HCT116 (cell line): ENCODE data around the gene KMT2B. TPM values are rescaled to one million over a fixed set of nuclear protein-coding genes. Genes with fewer than 3 reads are reported as not detected.

Experiments used
- ATAC-seq: fragments of 200-7000 bp; cut with Tn5 transposase; 2 replicates; pipeline ENCODE4 v1.9.1; 2020; ENCODE audit warnings: mild to moderate bottlenecking, moderate library complexity
- BruUV-seq: library from RNA; stranded (reverse); fragments of 400-500 nt; replicated peaks from 2 replicates; lab custom pipeline; 2021; lab: Mats Ljungman, UMichigan
- CTCF ChIA-PET: fragments of 300-600 bp; sonication (Branson Sonifier 250); formaldehyde crosslinking; loops from one replicate; lab custom pipeline; 2021; ENCODE audit warnings: antibody characterized with exemption; lab: Charles Lee
- POLR2A ChIA-PET: fragments of 300-600, 350-600 bp; sonication (Branson Sonifier 250); formaldehyde crosslinking; loops from one replicate; lab custom pipeline; 2021; ENCODE audit warnings: antibody characterized with exemption; lab: Charles Lee
- RAD21 ChIA-PET, 2 experiments: fragments of 300-600 bp; sonication (Branson Sonifier 250); formaldehyde crosslinking; loops; one replicate each; lab custom pipeline; 2023; ENCODE audit warnings: low total read pairs in 2 of 2; ENCODE audit not compliant: uncharacterized antibody in 2 of 2, unreplicated experiment in 2 of 2, low non-redundant PET in 1 of 2; lab: Charles Lee
- DNase-seq: peaks from one replicate; pipeline ENCODE4 v3.0.0-alpha.2; 2010; ENCODE audit warnings: low read depth, low spot score
- H2AFZ ChIP-seq: fragments of 200-600 bp; shearing (Covaris generic), sonication (generic); 2 replicates; pipeline ENCODE4 v1.6.1; 2017; ENCODE audit warnings: low read depth, mixed run types, mixed read lengths, antibody characterized with exemption, low read length; ENCODE audit not compliant: poor library complexity, severe bottlenecking
- H3K27ac ChIP-seq: 2 replicates; pipeline ENCODE4 v1.5.1; 2012; ENCODE audit warnings: low read depth, low read length
- H3K27me3 ChIP-seq: fragments of 200-600 bp; sonication (generic); 2 replicates; pipeline ENCODE4 v1.6.1; 2016; ENCODE audit warnings: mixed run types, low read length, mixed read lengths; ENCODE audit not compliant: insufficient read depth
- H3K36me3 ChIP-seq, 2 experiments: fragments of 200-500 bp in 1 of 2; fragments of 200-600 bp in 1 of 2; sonication (Bioruptor generic) in 1 of 2; sonication (generic) in 1 of 2; 2 replicates each; pipeline versions ENCODE4 v1.5.1 to v1.6.1; 2014 to 2016; ENCODE audit warnings: low read length in 2 of 2, inconsistent platforms in 1 of 2, mixed read lengths in 1 of 2, mixed run types in 1 of 2; ENCODE audit not compliant: insufficient read depth in 2 of 2, control insufficient read depth in 1 of 2
- H3K4me1 ChIP-seq, 2 experiments: fragments of 200-600 bp in 1 of 2; sonication (generic) in 1 of 2; 2 replicates each; pipeline versions ENCODE4 v1.5.1 to v1.6.1; 2012 to 2017; ENCODE audit warnings: low read length in 2 of 2, inconsistent platforms in 1 of 2, mild to moderate bottlenecking in 1 of 2, mixed read lengths in 1 of 2, mixed run types in 1 of 2, moderate library complexity in 1 of 2; ENCODE audit not compliant: insufficient read depth in 2 of 2, control insufficient read depth in 1 of 2
- H3K4me2 ChIP-seq: fragments of 200-600 bp; sonication (generic); 2 replicates; pipeline ENCODE4 v1.6.1; 2017; ENCODE audit warnings: mixed run types, low read length, mixed read lengths
- H3K4me3 ChIP-seq, 2 experiments: fragments of 200-600 bp in 1 of 2; sonication (generic) in 1 of 2; replicated peaks in 1 of 2; 2 replicates each; pipeline ENCODE4 v1.5.1; 2011 to 2016; ENCODE audit warnings: low read length in 2 of 2, control low read depth in 1 of 2, low read depth in 1 of 2, mild to moderate bottlenecking in 1 of 2, mixed read lengths in 1 of 2, mixed run types in 1 of 2
- H3K79me2 ChIP-seq: fragments of 200-600 bp; sonication (generic); 2 replicates; pipeline ENCODE4 v1.6.1; 2017; ENCODE audit warnings: mild to moderate bottlenecking, mixed run types, low read length, moderate library complexity, mixed read lengths; ENCODE audit not compliant: insufficient read depth
- H3K9ac ChIP-seq: fragments of 200-600 bp; sonication (generic); 2 replicates; pipeline ENCODE4 v1.6.1; 2016; ENCODE audit warnings: low read length, mixed read lengths
- H3K9me2 ChIP-seq: fragments of 200-600 bp; sonication (generic), shearing (Covaris generic); 2 replicates; pipeline ENCODE4 v1.6.1; 2017; ENCODE audit warnings: mixed run types, mild to moderate bottlenecking, moderate library complexity; ENCODE audit not compliant: insufficient read depth
- H3K9me3 ChIP-seq, 2 experiments: fragments of 200-500 bp in 1 of 2; fragments of 200-600 bp in 1 of 2; sonication (Bioruptor generic) in 1 of 2; sonication (generic) in 1 of 2; 2 replicates each; pipeline ENCODE4 v1.6.1; 2014 to 2017; ENCODE audit warnings: low read length in 2 of 2, mixed read lengths in 2 of 2, inconsistent platforms in 1 of 2, low read depth in 1 of 2, mild to moderate bottlenecking in 1 of 2, mixed run types in 1 of 2, moderate library complexity in 1 of 2; ENCODE audit not compliant: control insufficient read depth in 1 of 2, insufficient read depth in 1 of 2
- H4K20me1 ChIP-seq: fragments of 200-600 bp; sonication (generic), shearing (Covaris generic); 2 replicates; pipeline ENCODE4 v1.6.1; 2017; ENCODE audit warnings: mixed run types, mild to moderate bottlenecking, moderate library complexity; ENCODE audit not compliant: insufficient read depth
- CBX3 ChIP-seq: IDR thresholded peaks from 2 replicates; pipeline ENCODE4 v1.6.1; 2012; ENCODE audit warnings: low read depth
- CEBPB ChIP-seq: IDR thresholded peaks from 2 replicates; pipeline ENCODE4 v1.6.1; 2012; ENCODE audit warnings: low read depth
- ELF1 ChIP-seq: IDR thresholded peaks from 2 replicates; pipeline ENCODE4 v1.6.1; 2012; ENCODE audit warnings: low read depth, borderline replicate concordance
- EZH2 ChIP-seq: fragments of 200-600 bp; sonication (generic); IDR thresholded peaks from 2 replicates; pipeline ENCODE4 v1.6.1; 2017; ENCODE audit warnings: antibody characterized with exemption, mixed run types
- EZH2phosphoT487 ChIP-seq: fragments of 200-600 bp; IDR thresholded peaks from 2 replicates; pipeline ENCODE4 v1.6.1; 2018; ENCODE audit warnings: antibody characterized with exemption, borderline replicate concordance
- FOSL1 ChIP-seq: IDR thresholded peaks from 2 replicates; pipeline ENCODE4 v1.6.1; 2012; ENCODE audit warnings: low read depth
- JUND ChIP-seq: IDR thresholded peaks from 2 replicates; pipeline ENCODE4 v1.6.1; 2012
- POLR2A ChIP-seq: IDR thresholded peaks from 2 replicates; pipeline ENCODE4 v1.7.0; 2011; ENCODE audit warnings: borderline replicate concordance; ENCODE audit not compliant: insufficient read depth, insufficient read length; ENCODE audit errors: extremely low read depth
- ZFX ChIP-seq: fragments of 450-650 bp; IDR thresholded peaks from 2 replicates; pipeline ENCODE4 v1.6.1; 2017
- intact Hi-C: fragments of 100-400 bp; cut with micrococcal nuclease; formaldehyde crosslinking; loops from 2 replicates; pipeline ENCODE4 v1.10.0; 2022
- total RNA-seq: library from RNA; stranded (reverse); gene quantifications from one replicate; pipeline ENCODE4 v1.2.1, GENCODE V29; 2021; ENCODE audit not compliant: unreplicated experiment
- TF ChIP-seq, protein P1 (sequence below): IDR thresholded peaks from 2 replicates; pipeline ENCODE4 v1.6.1; 2011; ENCODE audit warnings: mild to moderate bottlenecking, low read length, moderate library complexity; ENCODE audit not compliant: insufficient replicate concordance; ENCODE audit errors: extremely low read depth
- TF ChIP-seq, protein P2 (sequence below), 3 experiments: fragments of 200-600 bp in 1 of 3; sonication (generic) in 1 of 3; IDR thresholded peaks in 2 of 3; conservative IDR thresholded peaks in 1 of 3; 2 replicates each; pipeline ENCODE4 v1.5.1; 2012 to 2017; ENCODE audit warnings: low read depth in 2 of 3, low read length in 2 of 3, antibody characterized with exemption in 1 of 3, borderline replicate concordance in 1 of 3, control low read depth in 1 of 3, mild to moderate bottlenecking in 1 of 3, mixed read lengths in 1 of 3, mixed run types in 1 of 3, moderate library complexity in 1 of 3; ENCODE audit not compliant: insufficient read depth in 1 of 3
- TF ChIP-seq, protein P3 (sequence below): IDR thresholded peaks from 2 replicates; pipeline ENCODE4 v1.6.1; 2012
- TF ChIP-seq, protein P4 (sequence below): IDR thresholded peaks from 2 replicates; pipeline ENCODE4 v1.6.1; 2012

KMT2B gene
- total RNA-seq, 1 experiment from 2014 or later = 29.9 TPM

DNA sequence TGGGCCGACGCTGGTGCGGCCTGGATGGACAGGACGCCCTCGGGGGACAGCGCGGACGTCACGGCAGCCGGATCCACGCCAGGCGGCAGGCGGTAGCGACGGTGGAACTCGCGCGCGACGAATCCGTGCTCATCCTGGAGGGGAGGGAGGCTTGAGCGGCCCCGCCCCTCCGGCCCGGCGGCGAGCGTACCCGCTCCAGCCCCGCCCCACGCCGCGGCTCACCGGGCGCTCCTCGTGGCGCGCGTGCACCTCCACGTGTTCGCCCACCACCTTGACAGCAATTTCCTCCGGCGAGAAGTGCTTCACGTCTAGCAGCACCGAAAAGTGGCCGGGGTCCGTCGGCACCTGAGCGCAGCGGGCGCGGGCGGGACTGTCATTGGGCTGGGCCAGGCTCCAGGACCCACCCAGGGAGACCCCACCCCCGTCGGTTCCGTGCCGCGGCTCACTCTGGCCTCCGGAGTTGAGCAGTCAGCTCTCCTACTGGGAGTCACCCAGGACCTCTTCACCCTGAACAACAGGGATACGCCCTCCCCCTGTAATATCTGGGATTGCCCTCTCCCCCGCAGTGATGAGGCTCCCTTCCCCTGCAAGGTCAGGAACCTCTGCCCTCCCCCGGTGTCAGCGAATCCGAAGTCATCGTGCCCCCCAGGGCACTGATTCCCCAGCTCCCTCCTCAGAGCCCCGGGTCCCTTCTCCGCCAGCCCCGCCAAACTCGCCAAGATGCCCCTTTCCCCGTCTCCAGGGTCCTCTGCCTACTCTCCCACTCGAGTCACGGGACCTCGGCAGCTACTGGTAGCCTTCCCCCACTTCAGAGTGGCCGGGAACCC is 38.0 kb downstream of the KMT2B start:
- RAD21 ChIA-PET = no interaction called here
- Histone ChIP-seq H3K36me3 (peaks cover 0 to 8% of the 10 kb centered on the region in 2 experiments; a peak in 2 of 4 replicates), H3K9me3 (no peaks in the 10 kb centered on the region), H3K9ac (no peak overlapping the region), H3K4me1 (peaks cover 14 to 21% of the 10 kb centered on the region in 2 experiments), H3K27ac (no peak overlapping the region), H2AFZ (no peak overlapping the region), H3K9me2 (no peaks in the 10 kb centered on the region), H3K4me2 (no peak overlapping the region), H3K4me3 (no peak overlapping the region), H3K27me3 (no peaks in the 10 kb centered on the region), H3K79me2 (peaks cover 17% of the 10 kb centered on the region), H4K20me1 (no peaks in the 10 kb centered on the region)
- no TSS peak for BruUV-seq
- CTCF ChIA-PET = no interaction called here
- POLR2A ChIA-PET = interaction anchor here (0.9 to 2.3 kb wide), 2 partner anchors 7 to 10 kb away, joined by 4 to 20 read pairs; partner anchors contain the start of genes LIN37, PSENEN and U2AF1L4
- intact Hi-C loops = no loop called here
- DNase-seq (no peak), ATAC-seq (no peak)
- TF ChIP-seq CBX3 (no peak), ELF1 (no peak), EZH2 (no peak), ZFX (no peak), CEBPB (no peak), EZH2phosphoT487 (no peak), POLR2A (no peak), FOSL1 (no peak), JUND (no peak)
- TF ChIP-seq, protein P1, sequence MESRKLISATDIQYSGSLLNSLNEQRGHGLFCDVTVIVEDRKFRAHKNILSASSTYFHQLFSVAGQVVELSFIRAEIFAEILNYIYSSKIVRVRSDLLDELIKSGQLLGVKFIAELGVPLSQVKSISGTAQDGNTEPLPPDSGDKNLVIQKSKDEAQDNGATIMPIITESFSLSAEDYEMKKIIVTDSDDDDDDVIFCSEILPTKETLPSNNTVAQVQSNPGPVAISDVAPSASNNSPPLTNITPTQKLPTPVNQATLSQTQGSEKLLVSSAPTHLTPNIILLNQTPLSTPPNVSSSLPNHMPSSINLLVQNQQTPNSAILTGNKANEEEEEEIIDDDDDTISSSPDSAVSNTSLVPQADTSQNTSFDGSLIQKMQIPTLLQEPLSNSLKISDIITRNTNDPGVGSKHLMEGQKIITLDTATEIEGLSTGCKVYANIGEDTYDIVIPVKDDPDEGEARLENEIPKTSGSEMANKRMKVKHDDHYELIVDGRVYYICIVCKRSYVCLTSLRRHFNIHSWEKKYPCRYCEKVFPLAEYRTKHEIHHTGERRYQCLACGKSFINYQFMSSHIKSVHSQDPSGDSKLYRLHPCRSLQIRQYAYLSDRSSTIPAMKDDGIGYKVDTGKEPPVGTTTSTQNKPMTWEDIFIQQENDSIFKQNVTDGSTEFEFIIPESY = no peak
- TF ChIP-seq, protein P2, sequence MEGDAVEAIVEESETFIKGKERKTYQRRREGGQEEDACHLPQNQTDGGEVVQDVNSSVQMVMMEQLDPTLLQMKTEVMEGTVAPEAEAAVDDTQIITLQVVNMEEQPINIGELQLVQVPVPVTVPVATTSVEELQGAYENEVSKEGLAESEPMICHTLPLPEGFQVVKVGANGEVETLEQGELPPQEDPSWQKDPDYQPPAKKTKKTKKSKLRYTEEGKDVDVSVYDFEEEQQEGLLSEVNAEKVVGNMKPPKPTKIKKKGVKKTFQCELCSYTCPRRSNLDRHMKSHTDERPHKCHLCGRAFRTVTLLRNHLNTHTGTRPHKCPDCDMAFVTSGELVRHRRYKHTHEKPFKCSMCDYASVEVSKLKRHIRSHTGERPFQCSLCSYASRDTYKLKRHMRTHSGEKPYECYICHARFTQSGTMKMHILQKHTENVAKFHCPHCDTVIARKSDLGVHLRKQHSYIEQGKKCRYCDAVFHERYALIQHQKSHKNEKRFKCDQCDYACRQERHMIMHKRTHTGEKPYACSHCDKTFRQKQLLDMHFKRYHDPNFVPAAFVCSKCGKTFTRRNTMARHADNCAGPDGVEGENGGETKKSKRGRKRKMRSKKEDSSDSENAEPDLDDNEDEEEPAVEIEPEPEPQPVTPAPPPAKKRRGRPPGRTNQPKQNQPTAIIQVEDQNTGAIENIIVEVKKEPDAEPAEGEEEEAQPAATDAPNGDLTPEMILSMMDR (IDR thresholded peaks at IDR 0.05 in 2 of 3, conservative IDR thresholded peaks at IDR 0.05 in 1 of 3; ENCODE audit: borderline replicate concordance in 1 of 3, insufficient read depth in 1 of 3, low read depth in 2 of 3, low read length in 2 of 3) = no peak
- TF ChIP-seq, protein P3, sequence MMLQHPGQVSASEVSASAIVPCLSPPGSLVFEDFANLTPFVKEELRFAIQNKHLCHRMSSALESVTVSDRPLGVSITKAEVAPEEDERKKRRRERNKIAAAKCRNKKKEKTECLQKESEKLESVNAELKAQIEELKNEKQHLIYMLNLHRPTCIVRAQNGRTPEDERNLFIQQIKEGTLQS = no peak
- TF ChIP-seq, protein P4, sequence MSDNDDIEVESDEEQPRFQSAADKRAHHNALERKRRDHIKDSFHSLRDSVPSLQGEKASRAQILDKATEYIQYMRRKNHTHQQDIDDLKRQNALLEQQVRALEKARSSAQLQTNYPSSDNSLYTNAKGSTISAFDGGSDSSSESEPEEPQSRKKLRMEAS = no peak
